ENCODE data around the gene BFSP1. TPM values are rescaled to one million over a fixed set of nuclear protein-coding genes. Genes with fewer than 3 reads are reported as not detected.

Gene BFSP1
- total and polyA plus RNA-seq, 2 of the 8 experiments (the other 6 are each of a cell fraction or from before 2014, with no cell fraction given) = 1.5 to 2.5 TPM

GRCh38 chr20:17500826-17501225 lies 30.4 kb downstream of the BFSP1 start:
- Histone ChIP-seq H3K27me3 (replicated peaks in 1 of 4; ENCODE audit: control insufficient read depth in 3 of 4, extremely low read depth in 1 of 4, insufficient read depth in 3 of 4, low read length in 3 of 4) (peaks cover 0 to 6% (median 0%) of the 10 kb centered on the region in 4 experiments; a peak in 2 of 7 replicates), H2AK5ac (ENCODE audit: low read depth, low read length) (no peak overlapping the region), H2AFZ (ENCODE audit: low read length) (no peak overlapping the region), H3K4me2 (ENCODE audit: insufficient read depth in 1 of 2, low read depth in 2 of 2, low read length in 2 of 2) (no peak overlapping the region), H2BK15ac (ENCODE audit: low read length) (no peak overlapping the region), H3K18ac (ENCODE audit: extremely low read depth, low read length) (no peak overlapping the region), H3K4ac (replicated peaks; ENCODE audit: insufficient read length, low read depth, low read length) (no peak overlapping the region), H3K4me3 (ENCODE audit: extremely low read depth in 1 of 4, insufficient read depth in 2 of 4, low read depth in 3 of 4, low read length in 4 of 4) (no peak overlapping the region), H3K9ac (replicated peaks in 1 of 4; ENCODE audit: extremely low read depth in 1 of 4, low read depth in 3 of 4, low read length in 3 of 4) (no peak overlapping the region), H3K23me2 (ENCODE audit: low read depth, low read length) (no peaks in the 10 kb centered on the region), H4K91ac (replicated peaks; ENCODE audit: insufficient read length, low read length) (no peak overlapping the region), H3K4me1 (replicated peaks in 1 of 4; ENCODE audit: control insufficient read depth in 3 of 4, insufficient read depth in 4 of 4, low read length in 3 of 4) (peaks cover 0 to 10% (median 3%) of the 10 kb centered on the region in 4 experiments; a peak in 4 of 7 replicates), H4K5ac (ENCODE audit: insufficient read length, low read depth, low read length) (no peak overlapping the region), H2BK12ac (ENCODE audit: low read depth, low read length) (no peak overlapping the region), H3K56ac (replicated peaks; ENCODE audit: insufficient read length, low read depth, low read length) (no peak overlapping the region), H2BK5ac (ENCODE audit: low read depth, low read length) (no peak overlapping the region), H2BK120ac (replicated peaks; ENCODE audit: low read depth, low read length) (no peak overlapping the region), H3K79me1 (ENCODE audit: low read depth, low read length) (no peaks in the 10 kb centered on the region), H2BK20ac (ENCODE audit: low read length) (no peak overlapping the region), H4K8ac (ENCODE audit: extremely low read depth, insufficient read depth, low read length) (no peak overlapping the region), H4K20me1 (replicated peaks in 1 of 2; ENCODE audit: control insufficient read depth in 1 of 2, insufficient read depth in 2 of 2, low read length in 2 of 2) (no peaks in the 10 kb centered on the region), H3K14ac (ENCODE audit: insufficient read length) (no peak overlapping the region), H3K79me2 (ENCODE audit: control insufficient read depth in 1 of 2, insufficient read depth in 2 of 2, low read length in 2 of 2) (no peaks in the 10 kb centered on the region), H3K36me3 (ENCODE audit: control insufficient read depth in 2 of 4, insufficient read depth in 4 of 4, low read length in 3 of 4) (no peaks in the 10 kb centered on the region), H3K9me3 (ENCODE audit: insufficient read depth in 2 of 2, low read depth in 1 of 2, low read length in 1 of 2) (no peaks in the 10 kb centered on the region), H3K27ac (ENCODE audit: low read depth, low read length) (no peak overlapping the region), H3K23ac (ENCODE audit: insufficient read length) (no peak overlapping the region)
- DNase-seq (ENCODE audit: low read depth in 1 of 2, low spot score in 2 of 2) = no peak
- FAIRE-seq = no peak
- ChIA-PET POLR2A (ENCODE audit: partially characterized antibody) (no interaction called here), CTCF (ENCODE audit: partially characterized antibody) (interaction anchor here (1.2 to 7.5 kb wide), 2 partner anchors 58 to 117 kb away, joined by 3 to 114 read pairs; no protein-coding TSS in a partner anchor)
- 97% methylated on average over 7 of the region's 7 CpGs; no CpG with 5 or more reads in 1 of the 2 experiments for WGBS, 2 experiments (ENCODE audit: extremely low coverage in 1 of 2, insufficient coverage in 1 of 2, insufficient read length in 1 of 2, insufficient replicate concordance in 2 of 2, low coverage in 1 of 2, low lambda C conversion rate in 2 of 2, missing lambda C conversion rate in 1 of 2)
- TF ChIP-seq TAF1 (IDR thresholded peaks at IDR 0.05; ENCODE audit: low read depth, low read length) (no peak), CHD1 (IDR thresholded peaks at IDR 0.05; ENCODE audit: low read depth, low read length) (no peak), POU5F1 (IDR thresholded peaks at IDR 0.05; ENCODE audit: low read depth, low read length) (no peak), RXRA (IDR thresholded peaks at IDR 0.05; ENCODE audit: insufficient read depth, low read depth, low read length) (no peak), RBBP5 (IDR thresholded peaks at IDR 0.05; ENCODE audit: borderline replicate concordance, low read depth, low read length) (no peak), MAFK (IDR thresholded peaks at IDR 0.05; ENCODE audit: low read depth, low read length) (no peak), SRF (IDR thresholded peaks at IDR 0.05; ENCODE audit: low read depth, low read length) (no peak), JUND (IDR thresholded peaks at IDR 0.05; ENCODE audit: low read length) (no peak), SP4 (IDR thresholded peaks at IDR 0.05; ENCODE audit: low read length) (no peak), ZNF274 (IDR thresholded peaks at IDR 0.05; ENCODE audit: borderline replicate concordance, extremely low read depth, low read length) (no peak), KDM4A (IDR thresholded peaks at IDR 0.05; ENCODE audit: low read depth, low read length, severe bottlenecking) (no peak), TEAD4 (IDR thresholded peaks at IDR 0.05; ENCODE audit: low read depth, low read length) (no peak), USF2 (IDR thresholded peaks at IDR 0.05; ENCODE audit: low read length) (no peak), EGR1 (IDR thresholded peaks at IDR 0.05; ENCODE audit: borderline replicate concordance, low read depth, low read length) (no peak)
